Measurements from ENCODE around the gene RPS19BP1. TPM values are rescaled to one million over a fixed set of nuclear protein-coding genes. Genes with fewer than 3 reads are reported as not detected.

Gene RPS19BP1
- total and polyA plus RNA-seq, 8 donors: 25.9 to 117 (median 36.7) TPM

GRCh38 chr22:39560127-39560526, 27.6 kb upstream of the RPS19BP1 start:
- Histone ChIP-seq H3K4me1 (peaks cover 0 to 5% (median 0%) of the 10 kb centered on the region in 3 donors), H3K36me3 (no peaks in the 10 kb centered on the region), H3K27me3 (peaks cover 0 to 9% (median 2%) of the 10 kb centered on the region in 4 donors), H3K9me3 (no peaks in the 10 kb centered on the region), H3K27ac (no peak overlapping the region), H3K4me3 (no peak overlapping the region)
- TF ChIP-seq, protein P1, sequence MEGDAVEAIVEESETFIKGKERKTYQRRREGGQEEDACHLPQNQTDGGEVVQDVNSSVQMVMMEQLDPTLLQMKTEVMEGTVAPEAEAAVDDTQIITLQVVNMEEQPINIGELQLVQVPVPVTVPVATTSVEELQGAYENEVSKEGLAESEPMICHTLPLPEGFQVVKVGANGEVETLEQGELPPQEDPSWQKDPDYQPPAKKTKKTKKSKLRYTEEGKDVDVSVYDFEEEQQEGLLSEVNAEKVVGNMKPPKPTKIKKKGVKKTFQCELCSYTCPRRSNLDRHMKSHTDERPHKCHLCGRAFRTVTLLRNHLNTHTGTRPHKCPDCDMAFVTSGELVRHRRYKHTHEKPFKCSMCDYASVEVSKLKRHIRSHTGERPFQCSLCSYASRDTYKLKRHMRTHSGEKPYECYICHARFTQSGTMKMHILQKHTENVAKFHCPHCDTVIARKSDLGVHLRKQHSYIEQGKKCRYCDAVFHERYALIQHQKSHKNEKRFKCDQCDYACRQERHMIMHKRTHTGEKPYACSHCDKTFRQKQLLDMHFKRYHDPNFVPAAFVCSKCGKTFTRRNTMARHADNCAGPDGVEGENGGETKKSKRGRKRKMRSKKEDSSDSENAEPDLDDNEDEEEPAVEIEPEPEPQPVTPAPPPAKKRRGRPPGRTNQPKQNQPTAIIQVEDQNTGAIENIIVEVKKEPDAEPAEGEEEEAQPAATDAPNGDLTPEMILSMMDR (IDR thresholded peaks at IDR 0.05): no peak
- no peak for DNase-seq
- WGBS, 2 donors: 36 to 38% methylated on average over 6 of the region's 6 CpGs
- no peak for ATAC-seq
- intact Hi-C loops (cut with DNase I): no loop called here
- no peak for FAIRE-seq

- no peak overlapping the region for H3K27ac ChIP-seq
- TF ChIP-seq, protein P1 (IDR thresholded peaks at IDR 0.05): peak in 2 of 4 donors; percentile 6 to 10
- peaks cover 0 to 5% (median 0%) of the 10 kb centered on the region in 3 donors for H3K4me1 ChIP-seq
- intact Hi-C loops (cut with DNase I): no loop called here
- H3K27me3 ChIP-seq: peaks cover 0 to 9% (median 2%) of the 10 kb centered on the region in 4 donors
- H3K36me3 ChIP-seq: no peaks in the 10 kb centered on the region
- DNase-seq (no peak), FAIRE-seq (no peak), ATAC-seq (peak in 2 of 4 donors; percentile 12 to 47)
- H3K9me3 ChIP-seq: no peaks in the 10 kb centered on the region
- no peak overlapping the region for H3K4me3 ChIP-seq
- WGBS, 2 donors: 45 to 60% methylated on average over 11 of the region's 11 CpGs
Measured at GRCh38 chr22:39559456-39560105, 27.0 kb upstream of the RPS19BP1 start.

DNA sequence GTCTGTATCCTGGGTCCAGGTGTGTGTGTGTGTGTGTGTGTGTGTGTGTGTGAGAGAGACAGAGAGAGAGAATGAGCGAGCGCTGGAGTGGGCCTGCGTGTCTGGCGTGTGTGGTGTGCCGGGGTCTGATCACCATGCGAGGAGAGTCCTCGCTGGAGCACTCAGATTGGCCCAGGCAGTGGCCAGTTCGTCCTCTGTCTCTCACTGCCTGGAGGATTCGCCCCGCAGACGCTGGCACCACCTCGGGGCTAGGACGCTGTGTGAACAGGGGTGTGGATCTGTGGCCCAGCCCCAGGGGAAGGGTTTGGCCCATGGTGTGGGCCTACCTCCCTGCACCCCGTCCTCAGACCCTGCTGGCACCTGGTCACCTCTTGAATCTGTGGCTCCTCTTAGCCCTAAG, 26.4 kb upstream of the RPS19BP1 start:
- no peaks in the 10 kb centered on the region for H3K36me3 ChIP-seq
- ATAC-seq (no peak), DNase-seq (no peak), FAIRE-seq (no peak)
- H3K4me1 ChIP-seq: peaks cover 0 to 5% (median 0%) of the 10 kb centered on the region in 3 donors
- H3K27ac ChIP-seq: no peak overlapping the region
- TF ChIP-seq, protein P1 (IDR thresholded peaks at IDR 0.05): no peak
- no peak overlapping the region for H3K4me3 ChIP-seq
- H3K27me3 ChIP-seq: peaks cover 0 to 9% (median 2%) of the 10 kb centered on the region in 4 donors
- 90 to 92% methylated on average over 12 to 14 of the region's 14 CpGs for WGBS, 2 donors
- no peaks in the 10 kb centered on the region for H3K9me3 ChIP-seq
- intact Hi-C loops (cut with DNase I): no loop called here

- no peak for DNase-seq
- TF ChIP-seq, protein P1 (IDR thresholded peaks at IDR 0.05): no peak
Measured at GRCh38 chr22:39558254-39558727, 25.7 kb upstream of the RPS19BP1 start.

More at GRCh38 chr22:39558254-39558727, 25.7 kb upstream of the RPS19BP1 start:
- peak in 2 of 4 donors; percentile 25 to 35 for ATAC-seq
- H3K27me3 ChIP-seq: peaks cover 0 to 9% (median 2%) of the 10 kb centered on the region in 4 donors
- H3K4me3 ChIP-seq: peak overlapping the region in 1 of 4 donors; percentile 36
- FAIRE-seq: no peak
- WGBS, 2 donors: 8 to 10% methylated on average over 26 to 34 of the region's 34 CpGs
- intact Hi-C loops (cut with DNase I): no loop called here
- H3K9me3 ChIP-seq: no peaks in the 10 kb centered on the region
- no peak overlapping the region for H3K27ac ChIP-seq
- no peaks in the 10 kb centered on the region for H3K36me3 ChIP-seq
- H3K4me1 ChIP-seq: peaks cover 0 to 5% (median 0%) of the 10 kb centered on the region in 3 donors
